ENCODE measurements around the gene CHD6. TPM values are rescaled to one million over a fixed set of nuclear protein-coding genes. Genes with fewer than 3 reads are reported as not detected.

The CHD6 gene
- total and polyA plus RNA-seq, 7 experiments from 2014 or later = 46.3 to 132 (median 94.6) TPM

- Histone ChIP-seq H3K4me3 (ENCODE audit: low read length) (no peak overlapping the region), H3K9me3 (ENCODE audit: control insufficient read depth in 2 of 3, low read length in 3 of 3) (no peaks in the 10 kb centered on the region), H3K27me3 (ENCODE audit: control insufficient read depth in 2 of 2, insufficient read depth in 2 of 2, low read length in 2 of 2) (no peaks in the 10 kb centered on the region), H3K27ac (ENCODE audit: low read depth, low read length) (no peak overlapping the region), H3K4me1 (ENCODE audit: control insufficient read depth in 2 of 2, insufficient read depth in 2 of 2, low read length in 2 of 2) (no peaks in the 10 kb centered on the region), H3K36me3 (ENCODE audit: control insufficient read depth in 2 of 3, insufficient read depth in 3 of 3, low read length in 3 of 3) (peaks cover 0 to 52% (median 3%) of the 10 kb centered on the region in 3 experiments)
- H3K27me3 Mint-ChIP-seq = no peaks in the 10 kb centered on the region
- ATAC-seq = no peak
- H3K36me3 Mint-ChIP-seq = peaks cover 34 to 87% (median 69%) of the 10 kb centered on the region in 5 donors
- H3K4me1 Mint-ChIP-seq = peaks cover 16 to 50% (median 45%) of the 10 kb centered on the region in 7 donors
- intact Hi-C loops (cut with micrococcal nuclease) = no loop called here
- ChIA-PET POLR2A (no interaction called here), CTCF (no interaction called here)
- peak overlapping the region in 3 of 9 donors; percentile 11 to 60 (median 14) for H3K27ac Mint-ChIP-seq
- no peak for DNase-seq
- no peak overlapping the region for H3K4me3 Mint-ChIP-seq
- H3K9me3 Mint-ChIP-seq = peaks cover 0 to 13% (median 6%) of the 10 kb centered on the region in 11 donors
Observed at GRCh38 chr20:41509316-41510200, 108.6 kb downstream of the CHD6 start.

GRCh38 chr20:41508335-41508734 lies 109.8 kb downstream of the CHD6 start:
- no peak overlapping the region for H3K4me3 Mint-ChIP-seq
- H3K27ac ChIP-seq (ENCODE audit: low read depth, low read length) = no peak overlapping the region
- CTCF ChIA-PET = no interaction called here
- peaks cover 32 to 84% (median 65%) of the 10 kb centered on the region in 5 donors for H3K36me3 Mint-ChIP-seq
- no peaks in the 10 kb centered on the region for H3K27me3 Mint-ChIP-seq
- H3K9me3 ChIP-seq (ENCODE audit: control insufficient read depth in 2 of 3, low read length in 3 of 3) = no peaks in the 10 kb centered on the region
- H3K36me3 ChIP-seq (ENCODE audit: control insufficient read depth in 2 of 3, insufficient read depth in 3 of 3, low read length in 3 of 3) = peaks cover 0 to 52% (median 3%) of the 10 kb centered on the region in 3 experiments
- H3K4me3 ChIP-seq (ENCODE audit: low read length) = no peak overlapping the region
- H3K4me1 Mint-ChIP-seq = peaks cover 13 to 53% (median 41%) of the 10 kb centered on the region in 7 donors
- H3K4me1 ChIP-seq (ENCODE audit: control insufficient read depth in 2 of 2, insufficient read depth in 2 of 2, low read length in 2 of 2) = no peaks in the 10 kb centered on the region
- ATAC-seq (no peak), DNase-seq (no peak)
- POLR2A ChIA-PET = interaction anchor here (0.7 kb wide), 1 partner anchor 9 kb away, joined by 3 read pairs; no protein-coding TSS in a partner anchor
- H3K27me3 ChIP-seq (ENCODE audit: control insufficient read depth in 2 of 2, insufficient read depth in 2 of 2, low read length in 2 of 2) = no peaks in the 10 kb centered on the region
- peak overlapping the region in 4 of 9 donors; percentile 23 to 60 (median 34) for H3K27ac Mint-ChIP-seq
- peaks cover 0 to 13% (median 6%) of the 10 kb centered on the region in 11 donors for H3K9me3 Mint-ChIP-seq
- intact Hi-C loops (cut with micrococcal nuclease) = no loop called here

- peaks cover 0 to 13% (median 6%) of the 10 kb centered on the region in 11 donors for H3K9me3 Mint-ChIP-seq
- H3K4me1 Mint-ChIP-seq = peaks cover 13 to 54% (median 41%) of the 10 kb centered on the region in 7 donors
- H3K36me3 Mint-ChIP-seq = peaks cover 32 to 79% (median 62%) of the 10 kb centered on the region in 5 donors
- ATAC-seq (no peak), DNase-seq (no peak)
- peak overlapping the region in 4 of 9 donors; percentile 6 to 45 (median 30) for H3K27ac Mint-ChIP-seq
- peaks cover 0 to 48% (median 3%) of the 10 kb centered on the region in 3 experiments for H3K36me3 ChIP-seq (ENCODE audit: control insufficient read depth in 2 of 3, insufficient read depth in 3 of 3, low read length in 3 of 3)
- POLR2A ChIA-PET = no interaction called here
- CTCF ChIA-PET = no interaction called here
- no peak overlapping the region for H3K4me3 ChIP-seq (ENCODE audit: low read length)
- H3K27me3 Mint-ChIP-seq = no peaks in the 10 kb centered on the region
- no peak overlapping the region for H3K27ac ChIP-seq (ENCODE audit: low read depth, low read length)
- no peaks in the 10 kb centered on the region for H3K4me1 ChIP-seq (ENCODE audit: control insufficient read depth in 2 of 2, insufficient read depth in 2 of 2, low read length in 2 of 2)
- intact Hi-C loops (cut with micrococcal nuclease) = no loop called here
- no peak overlapping the region for H3K4me3 Mint-ChIP-seq
- H3K9me3 ChIP-seq (ENCODE audit: control insufficient read depth in 2 of 3, low read length in 3 of 3) = no peaks in the 10 kb centered on the region
- no peaks in the 10 kb centered on the region for H3K27me3 ChIP-seq (ENCODE audit: control insufficient read depth in 2 of 2, insufficient read depth in 2 of 2, low read length in 2 of 2)
Observed at GRCh38 chr20:41507851-41508250, 110.3 kb downstream of the CHD6 start.

DNA sequence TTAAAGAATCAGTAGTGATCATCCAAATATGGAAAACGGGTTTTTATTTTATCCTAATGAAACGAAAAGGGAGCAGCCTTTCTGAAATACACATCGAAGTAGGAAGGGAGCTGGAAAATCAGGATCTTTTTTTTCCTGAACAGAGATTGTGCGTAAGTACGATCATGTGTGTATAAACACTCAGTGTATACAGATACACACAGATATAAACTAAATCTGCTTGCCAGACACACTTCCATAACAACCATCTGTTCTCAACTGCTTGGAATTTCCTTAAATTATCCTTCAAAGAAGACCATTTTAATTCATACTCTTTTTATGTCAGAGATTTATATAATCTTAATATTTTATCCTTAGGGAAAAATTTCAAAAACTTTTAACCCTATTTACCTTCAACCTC lies 110.7 kb downstream of the CHD6 start:
- Mint-ChIP-seq H3K36me3 (peaks cover 29 to 75% (median 58%) of the 10 kb centered on the region in 5 donors), H3K4me1 (peaks cover 13 to 50% (median 37%) of the 10 kb centered on the region in 7 donors), H3K9me3 (peaks cover 0 to 13% (median 6%) of the 10 kb centered on the region in 11 donors), H3K4me3 (no peak overlapping the region), H3K27me3 (no peaks in the 10 kb centered on the region), H3K27ac (no peak overlapping the region)
- Histone ChIP-seq H3K4me1 (ENCODE audit: control insufficient read depth in 2 of 2, insufficient read depth in 2 of 2, low read length in 2 of 2) (no peaks in the 10 kb centered on the region), H3K4me3 (ENCODE audit: low read length) (no peak overlapping the region), H3K27ac (ENCODE audit: low read depth, low read length) (no peak overlapping the region), H3K27me3 (ENCODE audit: control insufficient read depth in 2 of 2, insufficient read depth in 2 of 2, low read length in 2 of 2) (no peaks in the 10 kb centered on the region), H3K36me3 (ENCODE audit: control insufficient read depth in 2 of 3, insufficient read depth in 3 of 3, low read length in 3 of 3) (peaks cover 0 to 44% (median 0%) of the 10 kb centered on the region in 3 experiments), H3K9me3 (ENCODE audit: control insufficient read depth in 2 of 3, low read length in 3 of 3) (no peaks in the 10 kb centered on the region)
- ATAC-seq (no peak), DNase-seq (no peak)
- POLR2A ChIA-PET = no interaction called here
- CTCF ChIA-PET = no interaction called here
- intact Hi-C loops (cut with micrococcal nuclease) = no loop called here

- intact Hi-C loops (cut with micrococcal nuclease) = no loop called here
- CTCF ChIA-PET = no interaction called here
Observed at GRCh38 chr20:41506192-41506915, 111.8 kb downstream of the CHD6 start.

DNA sequence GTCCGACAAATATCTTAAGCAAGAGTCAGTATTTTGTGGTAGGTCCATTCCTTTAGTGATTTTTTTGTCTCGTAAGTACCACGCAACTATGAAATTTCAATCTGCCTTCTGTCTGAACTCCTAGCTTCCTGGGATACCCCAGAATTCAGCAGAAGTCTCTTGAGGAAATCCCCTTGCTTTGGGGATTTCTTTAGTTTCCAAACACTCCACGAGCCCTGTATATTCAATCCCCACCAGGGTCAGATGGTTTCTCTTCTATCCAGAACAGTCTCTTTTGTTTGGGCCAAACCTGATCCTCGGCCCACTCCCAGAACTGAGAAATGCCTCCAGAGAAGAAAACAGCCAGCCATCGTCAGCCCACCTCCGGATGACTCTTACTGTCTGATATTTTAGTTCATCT lies 113.0 kb downstream of the CHD6 start:
- peaks cover 0 to 13% (median 6%) of the 10 kb centered on the region in 11 donors for H3K9me3 Mint-ChIP-seq
- H3K36me3 Mint-ChIP-seq = peaks cover 19 to 58% (median 43%) of the 10 kb centered on the region in 5 donors

More at GRCh38 chr20:41506192-41506915, 111.8 kb downstream of the CHD6 start:
- ATAC-seq (no peak), DNase-seq (no peak)
- Histone ChIP-seq H3K9me3 (ENCODE audit: control insufficient read depth in 2 of 3, low read length in 3 of 3) (no peaks in the 10 kb centered on the region), H3K27me3 (ENCODE audit: control insufficient read depth in 2 of 2, insufficient read depth in 2 of 2, low read length in 2 of 2) (no peaks in the 10 kb centered on the region), H3K4me1 (ENCODE audit: control insufficient read depth in 2 of 2, insufficient read depth in 2 of 2, low read length in 2 of 2) (no peaks in the 10 kb centered on the region), H3K4me3 (ENCODE audit: low read length) (no peak overlapping the region), H3K27ac (ENCODE audit: low read depth, low read length) (no peak overlapping the region), H3K36me3 (ENCODE audit: control insufficient read depth in 2 of 3, insufficient read depth in 3 of 3, low read length in 3 of 3) (peaks cover 0 to 33% (median 0%) of the 10 kb centered on the region in 3 experiments)
- Mint-ChIP-seq H3K4me3 (peak overlapping the region in 1 of 10 donors; percentile 10), H3K27ac (peak overlapping the region in 2 of 9 donors; percentile 48 to 63), H3K4me1 (peaks cover 10 to 42% (median 29%) of the 10 kb centered on the region in 7 donors), H3K27me3 (no peaks in the 10 kb centered on the region), H3K36me3 (peaks cover 19 to 64% (median 48%) of the 10 kb centered on the region in 5 donors), H3K9me3 (peaks cover 0 to 13% (median 6%) of the 10 kb centered on the region in 11 donors)
- POLR2A ChIA-PET = no interaction called here

More for the DNA sequence above, 113.0 kb downstream of the CHD6 start:
- Mint-ChIP-seq H3K27ac (peak overlapping the region in 2 of 9 donors; percentile 2 to 48), H3K4me3 (peak overlapping the region in 1 of 10 donors; percentile 32), H3K27me3 (no peaks in the 10 kb centered on the region), H3K4me1 (peaks cover 11 to 43% (median 24%) of the 10 kb centered on the region in 7 donors)
- H3K4me3 ChIP-seq (ENCODE audit: low read length) = no peak overlapping the region
- H3K27me3 ChIP-seq (ENCODE audit: control insufficient read depth in 2 of 2, insufficient read depth in 2 of 2, low read length in 2 of 2) = no peaks in the 10 kb centered on the region
- intact Hi-C loops (cut with micrococcal nuclease) = no loop called here
- H3K27ac ChIP-seq (ENCODE audit: low read depth, low read length) = no peak overlapping the region
- DNase-seq = no peak
- no peaks in the 10 kb centered on the region for H3K4me1 ChIP-seq (ENCODE audit: control insufficient read depth in 2 of 2, insufficient read depth in 2 of 2, low read length in 2 of 2)
- H3K36me3 ChIP-seq (ENCODE audit: control insufficient read depth in 2 of 3, insufficient read depth in 3 of 3, low read length in 3 of 3) = peaks cover 0 to 27% (median 0%) of the 10 kb centered on the region in 3 experiments
- POLR2A ChIA-PET = no interaction called here
- H3K9me3 ChIP-seq (ENCODE audit: control insufficient read depth in 2 of 3, low read length in 3 of 3) = no peaks in the 10 kb centered on the region
- ATAC-seq = no peak
- CTCF ChIA-PET = interaction anchor here (0.9 kb wide), 1 partner anchor 113 kb away, joined by 3 read pairs; no protein-coding TSS in a partner anchor

All from naive thymus-derived CD4-positive, alpha-beta T cell (primary cell).